ENCODE measurements around the gene ZNF215.
"Not testable (repeated sequence)": the region's sequence is repeated elsewhere in the genome, so short reads cannot be mapped to it uniquely, and the experiment has no call there.

The ZNF215 gene

GRCh38 chr11:6926208-6927029 is at the start of gene ZNF215:
TSS of gene ZNF215 (plus strand) at chr11:6926426. CDS start at chr11:6932273, 5,847 bp downstream.
- peak; percentile 62 to 66 for DNase-seq

GRCh38 chr11:6876914-6877313 is 49.3 kb upstream of the ZNF215 start:
- no peak for DNase-seq

- DNase-seq: no peak
These were observed 43.5 kb upstream of the ZNF215 start for GRCh38 chr11:6882751-6883150.

GRCh38 chr11:6887711-6888110 is 38.5 kb upstream of the ZNF215 start:
- DNase-seq: not testable (repeated sequence)

- no peak for DNase-seq
These were observed 37.4 kb upstream of the ZNF215 start for GRCh38 chr11:6888830-6889229.

GRCh38 chr11:6889835-6890234 is 36.4 kb upstream of the ZNF215 start:
- DNase-seq: no peak

GRCh38 chr11:6892400-6892799 is 33.8 kb upstream of the ZNF215 start, which contains the start of gene OR2D2:
TSS of gene OR2D2 (minus strand) at chr11:6892500. CDS start at chr11:6892500, 0 bp downstream.
- no peak for DNase-seq

- DNase-seq: no peak
These were observed 32.1 kb upstream of the ZNF215 start for GRCh38 chr11:6894097-6894496.

- DNase-seq: no peak
These were observed 31.2 kb upstream of the ZNF215 start for GRCh38 chr11:6895010-6895409.

GRCh38 chr11:6898911-6899310 is 27.3 kb upstream of the ZNF215 start:
- DNase-seq: no peak

GRCh38 chr11:6900327-6900999 is 25.8 kb upstream of the ZNF215 start:
- peak in 1 of 2 experiments; percentile 10 for DNase-seq

GRCh38 chr11:6904804-6905203 is 21.4 kb upstream of the ZNF215 start:
- not testable (repeated sequence) for DNase-seq

- no peak for DNase-seq
These were observed 14.8 kb upstream of the ZNF215 start for GRCh38 chr11:6911378-6911777.

- DNase-seq: no peak
These were observed 14.3 kb upstream of the ZNF215 start for GRCh38 chr11:6911948-6912347.

- no peak for DNase-seq
These were observed 6.5 kb upstream of the ZNF215 start for GRCh38 chr11:6919698-6920097.

- DNase-seq: no peak
These were observed 5.5 kb upstream of the ZNF215 start, which contains the start of gene OR2D3 for GRCh38 chr11:6920702-6921101. TSS of gene OR2D3 (plus strand) at chr11:6921002. CDS start at chr11:6921002, 0 bp downstream.

- no peak for DNase-seq
These were observed 1.1 kb upstream of the ZNF215 start for GRCh38 chr11:6925007-6925577.

- DNase-seq: peak in 1 of 2 experiments; percentile 17
These were observed 504 bp upstream of the ZNF215 start for GRCh38 chr11:6925636-6926207.

GRCh38 chr11:6927030-6927617 is 898 bp downstream of the ZNF215 start:
- DNase-seq: no peak

- DNase-seq: no peak
These were observed 2.7 kb downstream of the ZNF215 start for GRCh38 chr11:6928916-6929315.

- DNase-seq: no peak
These were observed 5.0 kb downstream of the ZNF215 start for GRCh38 chr11:6931146-6931713.

- DNase-seq: no peak
These were observed 5.9 kb downstream of the ZNF215 start for GRCh38 chr11:6932145-6932544.

GRCh38 chr11:6941970-6942369 is 15.7 kb downstream of the ZNF215 start:
- no peak for DNase-seq
